ENCODE results near the gene ADD2.
"Not testable (repeated sequence)": the region's sequence is repeated elsewhere in the genome, so short reads cannot be mapped to it uniquely, and the experiment has no call there.

Gene ADD2

GRCh38 chr2:70753902-70754301, 14.1 kb downstream of the ADD2 start:
- in situ Hi-C loops (cut with HindIII; ENCODE audit: low sequenced_read_pairs), result no loop called here

GRCh38 chr2:70753031-70753430, 15.0 kb downstream of the ADD2 start:
- in situ Hi-C loops (cut with HindIII; ENCODE audit: low sequenced_read_pairs), result no loop called here

- in situ Hi-C loops (cut with HindIII; ENCODE audit: low sequenced_read_pairs), result no loop called here
Observed at GRCh38 chr2:70752396-70752795, 15.6 kb downstream of the ADD2 start.

DNA sequence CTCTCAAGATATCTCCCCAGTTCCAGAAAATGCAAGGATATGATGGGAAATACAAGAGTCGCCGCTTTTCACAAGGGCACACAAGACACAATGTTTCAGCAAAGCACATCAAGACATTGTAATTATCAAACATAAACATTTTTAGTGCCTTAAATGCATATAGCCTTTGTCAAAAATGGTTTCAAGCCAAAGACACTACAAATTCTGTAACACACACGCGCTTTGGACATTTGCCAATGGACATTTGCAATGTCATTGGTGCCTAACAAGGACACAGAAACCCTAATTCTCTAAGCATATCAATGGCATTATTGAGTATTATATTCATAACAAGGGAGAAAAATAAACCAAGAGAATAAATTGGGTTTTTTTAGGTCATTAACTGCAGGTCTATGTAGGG, 16.1 kb downstream of the ADD2 start:
- in situ Hi-C loops (cut with HindIII; ENCODE audit: low sequenced_read_pairs), result no loop called here

DNA sequence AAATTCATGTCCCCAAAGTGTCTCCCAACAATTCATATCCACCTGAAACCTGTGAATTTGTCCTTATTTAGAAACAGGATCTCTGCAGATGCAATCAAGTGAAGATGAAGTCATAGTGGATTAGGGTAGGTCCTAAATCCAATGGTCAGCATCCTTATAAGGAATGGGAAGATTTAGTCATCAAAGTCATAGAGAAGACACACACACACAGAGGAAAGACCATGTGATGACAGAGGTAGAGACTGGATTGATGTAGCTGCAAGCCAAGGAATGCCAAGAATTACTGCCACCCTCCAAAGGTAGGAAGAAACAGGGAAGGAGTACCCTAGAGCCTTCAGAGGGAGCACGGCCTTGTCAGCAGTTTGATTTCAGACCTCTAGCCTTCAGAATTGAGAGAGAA, 17.7 kb downstream of the ADD2 start:
- in situ Hi-C loops (cut with HindIII; ENCODE audit: low sequenced_read_pairs), result no loop called here

- in situ Hi-C loops (cut with HindIII; ENCODE audit: low sequenced_read_pairs), result no loop called here
Observed at GRCh38 chr2:70748002-70748784, 19.8 kb downstream of the ADD2 start.

DNA sequence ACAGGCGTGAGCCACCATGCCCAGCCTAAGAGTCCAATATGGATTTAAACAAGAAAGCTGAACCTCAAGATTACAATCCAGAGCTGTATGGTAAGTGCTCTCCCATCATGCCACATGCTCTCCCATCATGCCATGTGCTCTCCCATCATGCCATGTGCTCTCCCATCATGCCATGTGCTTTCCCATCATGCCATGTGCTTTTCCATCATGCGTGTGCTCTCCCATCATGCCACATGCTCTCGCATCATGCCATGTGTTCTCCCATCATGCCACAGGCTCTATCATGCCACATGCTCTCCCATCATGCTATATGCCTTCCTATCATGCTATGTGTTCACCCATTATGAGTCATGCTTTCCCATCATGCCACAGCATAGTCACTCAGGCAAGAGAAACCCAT, 20.7 kb downstream of the ADD2 start:
- in situ Hi-C loops (cut with HindIII; ENCODE audit: low sequenced_read_pairs), result no loop called here

GRCh38 chr2:70746094-70746974, 21.7 kb downstream of the ADD2 start:
- in situ Hi-C loops (cut with HindIII; ENCODE audit: low sequenced_read_pairs), result no loop called here

- in situ Hi-C loops (cut with HindIII; ENCODE audit: low sequenced_read_pairs), result no loop called here
Observed at GRCh38 chr2:70745276-70745825, 22.6 kb downstream of the ADD2 start.

DNA sequence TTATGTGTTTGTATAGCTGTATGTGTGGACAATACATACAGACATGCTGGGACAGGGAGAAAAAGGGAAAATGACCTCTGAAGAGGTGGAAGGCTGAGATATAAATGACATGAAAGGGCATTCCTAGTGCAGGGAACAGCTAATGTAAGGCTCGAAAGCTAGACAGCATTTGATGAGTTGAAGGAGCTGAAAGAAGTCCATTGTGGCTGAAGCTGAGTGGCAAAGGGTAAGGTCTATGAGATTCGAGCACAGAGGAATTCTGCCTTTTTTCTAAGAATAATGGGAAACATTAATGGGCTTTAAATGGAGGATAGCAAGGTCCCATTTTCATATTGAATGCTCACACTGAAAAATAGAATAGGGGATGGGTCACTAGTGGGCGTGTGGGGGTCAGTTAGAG, 23.6 kb downstream of the ADD2 start:
- in situ Hi-C loops (cut with HindIII; ENCODE audit: low sequenced_read_pairs), result no loop called here

GRCh38 chr2:70743677-70744076, 24.3 kb downstream of the ADD2 start:
- in situ Hi-C loops (cut with HindIII; ENCODE audit: low sequenced_read_pairs), result no loop called here

- in situ Hi-C loops (cut with HindIII; ENCODE audit: low sequenced_read_pairs), result no loop called here
Observed at GRCh38 chr2:70743068-70743467, 24.9 kb downstream of the ADD2 start.

- in situ Hi-C loops (cut with HindIII; ENCODE audit: low sequenced_read_pairs), result not testable (repeated sequence)
Observed at GRCh38 chr2:70739492-70739891, 28.5 kb downstream of the ADD2 start.

- in situ Hi-C loops (cut with HindIII; ENCODE audit: low sequenced_read_pairs), result no loop called here
Observed at GRCh38 chr2:70738159-70738558, 29.8 kb downstream of the ADD2 start.

- in situ Hi-C loops (cut with HindIII; ENCODE audit: low sequenced_read_pairs), result no loop called here
Observed at GRCh38 chr2:70735071-70735470, 32.9 kb downstream of the ADD2 start.

- in situ Hi-C loops (cut with HindIII; ENCODE audit: low sequenced_read_pairs), result no loop called here
Observed at GRCh38 chr2:70733646-70734180, 34.3 kb downstream of the ADD2 start.

DNA sequence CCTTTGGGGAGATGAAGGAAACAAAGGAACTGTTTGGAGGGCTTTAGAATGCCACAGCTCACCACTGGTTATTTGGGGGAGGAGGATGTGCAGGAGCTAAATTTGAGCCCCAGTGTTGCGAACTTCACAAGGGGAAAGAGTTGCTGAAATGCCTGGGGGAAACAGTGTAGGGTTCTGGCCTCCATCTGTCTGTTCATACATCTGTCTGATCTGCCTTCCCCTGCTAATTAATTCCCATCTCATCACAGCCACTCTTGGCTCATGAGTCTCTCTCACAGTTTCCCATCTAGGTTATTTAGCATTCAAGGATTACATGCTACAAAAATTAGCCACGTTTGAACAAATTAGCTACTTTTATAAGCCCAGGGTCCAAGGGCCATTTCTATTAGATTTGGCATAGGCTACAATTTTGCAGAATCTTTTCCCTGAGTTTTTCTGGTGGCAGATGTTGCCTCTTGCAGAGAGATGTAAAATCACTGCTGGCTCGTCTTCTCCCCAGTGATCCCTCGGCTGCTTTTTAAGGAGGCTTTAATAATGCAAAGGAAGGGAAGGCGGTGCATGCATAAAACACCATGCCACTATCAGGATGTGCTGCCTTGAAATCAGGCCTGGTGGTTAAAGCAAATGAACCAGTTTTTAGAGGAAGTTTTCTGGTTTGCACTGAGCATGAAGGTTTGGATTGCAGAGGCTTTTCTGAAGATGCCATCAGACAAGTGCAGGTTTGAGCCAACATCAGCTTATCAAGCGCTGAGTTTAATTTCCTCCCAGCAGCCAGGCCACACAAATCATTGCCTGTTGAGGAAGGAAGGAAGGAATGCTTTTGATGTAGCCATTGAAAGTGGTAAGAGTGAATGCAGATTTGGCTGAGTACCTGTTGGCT, 35.0 kb downstream of the ADD2 start:
- in situ Hi-C loops (cut with HindIII; ENCODE audit: low sequenced_read_pairs), result no loop called here

DNA sequence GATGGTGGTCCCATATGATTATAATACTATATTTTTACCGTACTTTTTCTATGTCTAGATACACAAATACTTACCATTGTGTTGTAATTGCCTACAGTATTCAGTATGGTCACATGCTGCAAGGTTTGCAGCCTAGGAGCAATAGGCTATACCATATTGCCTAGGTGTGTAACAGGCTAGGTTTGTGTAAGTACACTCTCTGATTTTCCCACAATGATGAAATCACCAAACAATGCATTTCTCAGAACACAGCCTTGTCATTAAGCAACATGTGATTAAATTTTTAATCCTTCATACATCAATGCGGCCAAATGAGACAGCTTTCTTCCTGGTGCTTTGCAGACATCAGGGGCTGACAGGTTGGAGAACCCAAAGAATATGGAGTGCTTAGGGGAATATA, 37.3 kb downstream of the ADD2 start:
- in situ Hi-C loops (cut with HindIII; ENCODE audit: low sequenced_read_pairs), result no loop called here

GRCh38 chr2:70729647-70730046, 38.4 kb downstream of the ADD2 start:
- in situ Hi-C loops (cut with HindIII; ENCODE audit: low sequenced_read_pairs), result no loop called here

DNA sequence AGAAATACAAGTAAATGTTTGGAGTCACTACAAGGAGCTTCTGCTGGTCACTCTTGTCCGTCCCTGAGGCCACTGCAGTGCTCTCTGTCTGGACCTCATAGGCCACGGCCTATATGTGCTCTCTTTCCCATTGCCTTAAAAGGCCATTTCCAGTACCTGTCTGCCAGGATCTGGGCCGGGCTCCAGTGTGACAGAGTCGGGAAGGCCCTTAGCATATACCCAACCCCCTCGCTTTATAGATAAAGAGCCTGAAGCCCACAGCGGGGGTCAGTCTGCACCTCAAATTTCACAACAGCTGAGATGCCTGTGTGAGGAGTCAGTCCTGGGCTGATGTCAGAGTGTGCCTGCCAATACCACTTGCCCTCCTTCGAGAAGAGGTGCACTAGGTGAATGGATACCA, 39.9 kb downstream of the ADD2 start:
- in situ Hi-C loops (cut with HindIII; ENCODE audit: low sequenced_read_pairs), result no loop called here
